ENCODE measurements around the gene TPD52L1.

GRCh38 chr6:125151700-125152099 is 1.9 kb upstream of the TPD52L1 start:
- no peak for TF ChIP-seq EZH2phosphoT487 (IDR thresholded peaks at IDR 0.05; ENCODE audit: low read depth, severe bottlenecking, unreplicated experiment)
- TF ChIP-seq CTCF (IDR thresholded peaks at IDR 0.05; ENCODE audit: poor library complexity), result no peak

Measured in hepatocyte (in vitro differentiated cells).